Measurements from ENCODE around the gene RSRP1.

GRCh38 chr1:25219661-25220251 lies 27.5 kb downstream of the RSRP1 start:
- TF ChIP-seq CTCF (IDR thresholded peaks at IDR 0.05) (no peak), POLR2A (IDR thresholded peaks at IDR 0.05) (no peak)

Measured in adrenal gland (tissue), 5 donors.